ENCODE results near the gene RBM45.

The RBM45 gene

DNA sequence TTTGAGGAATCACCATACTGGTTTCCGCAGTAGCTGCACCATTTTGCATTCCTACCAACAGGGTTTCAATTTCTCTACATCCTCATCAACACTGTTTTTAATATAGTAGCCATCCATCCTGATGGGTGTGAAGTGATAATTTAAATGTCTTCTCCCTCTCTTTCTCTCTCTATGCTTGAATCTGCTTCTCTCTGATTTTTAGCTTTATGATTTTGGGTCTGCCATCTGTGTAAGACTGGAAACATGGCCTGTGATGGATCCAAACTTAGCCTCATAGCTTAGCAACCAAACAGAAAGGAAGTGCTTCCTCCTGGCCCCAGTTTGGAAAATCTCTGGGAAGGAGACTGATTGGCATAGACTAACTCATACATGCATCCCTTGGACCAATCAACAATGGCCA is 48.4 kb downstream of the RBM45 start:
- no peak for DNase-seq

DNA sequence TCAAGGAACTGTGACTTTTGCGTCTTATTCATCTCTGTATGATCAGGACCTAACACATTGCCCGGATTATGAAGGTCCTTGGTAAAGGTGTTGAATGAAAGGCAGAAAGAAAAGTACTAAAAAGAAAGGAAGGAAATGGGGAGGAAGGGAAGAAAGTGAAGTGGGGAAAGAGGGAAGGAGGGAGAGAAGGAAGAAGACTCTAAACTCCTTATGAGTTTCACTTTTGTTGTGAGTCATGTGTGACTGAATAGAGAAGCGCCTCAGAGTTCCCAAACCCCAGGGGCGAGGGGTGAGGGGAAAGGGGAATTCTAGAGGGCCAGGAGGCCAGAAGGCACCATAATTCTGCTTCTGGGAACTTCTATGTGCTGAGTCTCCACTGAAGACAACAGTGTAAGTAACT is 51.2 kb downstream of the RBM45 start:
- peak; percentile 19 to 49 (median 43) for DNase-seq

DNA sequence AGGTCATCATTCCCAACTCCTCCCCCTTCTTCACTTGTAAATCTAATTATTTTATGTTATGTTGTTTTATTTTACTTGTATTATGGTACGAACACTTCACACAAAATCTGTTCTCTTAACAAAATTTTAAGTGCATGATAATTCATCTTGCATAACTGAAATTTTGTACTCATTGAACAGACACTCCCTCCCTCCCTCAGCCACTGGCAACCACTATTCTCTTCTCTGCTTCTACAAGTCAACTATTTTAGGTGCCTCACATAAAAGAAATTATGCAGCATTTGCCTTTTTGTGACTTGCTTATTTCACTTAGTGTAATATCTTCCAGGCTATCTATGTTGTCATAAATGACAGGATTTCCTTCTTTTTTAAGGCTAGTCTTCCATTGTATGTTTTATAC is 51.7 kb downstream of the RBM45 start:
- no peak for DNase-seq

DNA sequence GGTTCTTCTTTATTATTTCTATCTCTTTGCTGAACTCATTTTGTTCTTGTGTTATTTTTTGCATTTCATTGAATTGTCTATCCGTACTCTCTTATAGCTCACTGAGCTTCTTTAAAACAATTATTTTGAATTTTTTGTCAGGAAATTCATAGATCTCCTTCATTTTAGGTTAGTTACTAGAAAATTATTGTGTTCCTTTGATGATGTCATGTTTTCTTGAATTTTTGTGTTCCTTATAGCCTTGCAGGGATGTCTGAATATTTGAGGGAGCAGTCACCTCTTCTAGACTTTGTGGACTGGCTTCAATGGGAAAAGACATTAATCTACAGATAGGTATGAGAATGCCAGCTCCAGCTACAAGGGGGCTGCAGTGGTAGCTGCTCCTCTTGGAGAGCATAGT is 61.4 kb downstream of the RBM45 start:
- DNase-seq = no peak

DNA sequence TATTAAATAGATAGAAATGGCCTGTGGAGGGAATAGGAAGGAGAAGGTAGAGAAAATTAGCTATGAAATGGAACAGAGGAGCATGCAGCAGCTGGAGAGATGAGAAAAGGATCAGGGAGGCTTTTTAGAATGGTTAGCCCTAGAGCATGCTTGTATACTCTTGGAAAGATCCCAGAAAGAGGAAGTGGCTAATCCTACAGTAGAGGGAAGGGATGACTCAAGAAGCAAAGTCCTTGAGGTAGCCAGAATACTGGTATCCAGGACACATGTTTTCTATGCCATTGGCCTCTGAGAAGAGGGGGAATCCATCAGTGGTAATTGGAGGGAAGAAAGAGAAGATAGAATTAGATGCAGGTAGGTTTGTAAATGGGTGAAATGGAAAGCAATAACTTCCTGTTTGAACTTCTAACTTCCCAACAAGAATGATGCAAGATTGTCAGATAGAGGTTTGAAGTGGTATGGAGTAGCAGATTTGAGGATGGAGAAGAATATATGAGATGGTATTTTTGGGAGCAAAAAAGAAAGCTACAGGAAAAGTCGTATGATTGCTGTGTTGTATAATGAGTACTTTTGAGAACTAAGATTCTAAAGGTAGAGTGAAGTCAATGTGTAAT is 64.9 kb downstream of the RBM45 start:
- DNase-seq = peak; percentile 11 to 57 (median 36)

Data from suppressor macrophage (primary cell).